ENCODE data around the gene YTHDF1. TPM values are rescaled to one million over a fixed set of nuclear protein-coding genes. Genes with fewer than 3 reads are reported as not detected.

The YTHDF1 gene
- total and polyA plus RNA-seq, 2 of the 8 experiments (the other 6 are each of a cell fraction or from before 2014, with no cell fraction given): 32.8 to 66.0 TPM

DNA sequence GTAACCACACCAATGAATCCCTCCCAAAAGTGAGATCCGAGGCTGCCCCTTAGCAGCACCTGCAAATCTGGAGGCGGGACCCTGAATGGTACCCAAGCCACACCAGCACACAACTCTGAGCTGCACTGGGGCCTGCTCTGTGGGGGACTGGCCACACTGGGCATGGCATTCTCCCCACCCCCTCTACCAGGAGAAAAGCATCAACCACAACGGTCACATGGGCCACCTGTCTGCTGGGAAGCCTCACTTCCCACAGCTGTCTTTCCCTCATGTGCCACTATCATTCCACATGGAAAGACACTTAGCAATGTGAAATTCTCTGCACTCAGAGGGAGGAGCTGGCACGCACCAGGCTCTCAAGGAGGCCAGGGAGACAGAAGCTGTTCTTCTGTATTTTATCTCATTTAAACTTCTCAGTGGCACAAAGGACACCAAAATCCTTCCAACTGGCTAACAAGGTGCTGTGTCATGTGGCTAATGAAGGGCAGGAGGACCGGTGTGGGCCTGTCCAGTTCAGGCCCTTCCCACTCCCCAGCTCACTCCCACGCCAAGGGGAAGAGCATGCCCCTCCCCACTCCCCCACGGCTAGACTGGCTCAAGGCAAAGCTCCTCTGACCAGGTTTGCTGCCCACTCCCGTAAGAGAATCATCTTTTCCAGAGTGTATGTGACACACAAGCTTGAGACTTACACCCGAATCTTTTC is 19.0 kb downstream of the YTHDF1 start:
- no peak overlapping the region for H4K5ac ChIP-seq (ENCODE audit: insufficient read length, low read depth, low read length)
- no peak overlapping the region for H2BK15ac ChIP-seq (ENCODE audit: low read length)
- H2AK5ac ChIP-seq (ENCODE audit: low read depth, low read length): no peak overlapping the region; the same call in 1 of the 2 replicates
- peaks cover 6 to 26% (median 8%) of the 10 kb centered on the region in 4 experiments; a peak in 6 of 8 replicates for H3K36me3 ChIP-seq (ENCODE audit: control insufficient read depth in 2 of 4, insufficient read depth in 4 of 4, low read length in 3 of 4)
- H2BK20ac ChIP-seq (ENCODE audit: low read length): no peak overlapping the region
- FAIRE-seq: no peak
- ChIA-PET CTCF (ENCODE audit: partially characterized antibody) (interaction anchor here (1.0 to 7.1 kb wide), 8 partner anchors 14 to 113 kb away, joined by 3 to 49 read pairs (median 4); no protein-coding TSS in a partner anchor), POLR2A (ENCODE audit: partially characterized antibody) (interaction anchor here (0.5 to 3.2 kb wide), 7 partner anchors 9 to 289 kb away, joined by 3 to 14 read pairs (median 3); no protein-coding TSS in a partner anchor)
- DNase-seq (ENCODE audit: low read depth in 1 of 2, low spot score in 2 of 2): no peak
- H4K20me1 ChIP-seq (replicated peaks in 1 of 2; ENCODE audit: control insufficient read depth in 1 of 2, insufficient read depth in 2 of 2, low read length in 2 of 2): peaks cover 23 to 41% of the 10 kb centered on the region in 2 experiments
- H3K79me2 ChIP-seq (ENCODE audit: control insufficient read depth in 1 of 2, insufficient read depth in 2 of 2, low read length in 2 of 2): peaks cover 10 to 58% of the 10 kb centered on the region in 2 experiments
- H3K27me3 ChIP-seq (replicated peaks in 1 of 4; ENCODE audit: control insufficient read depth in 3 of 4, extremely low read depth in 1 of 4, insufficient read depth in 3 of 4, low read length in 3 of 4): no peaks in the 10 kb centered on the region
- H3K4me2 ChIP-seq (ENCODE audit: insufficient read depth in 1 of 2, low read depth in 2 of 2, low read length in 2 of 2): 0 out of 4 replicates have a peak overlapping the region, but pooled peaks of 1 of the 2 experiments have one; percentile 4
- H2BK5ac ChIP-seq (ENCODE audit: low read depth, low read length): peak overlapping the region; percentile 56; the same call in 1 of the 2 replicates
- no peak overlapping the region for H4K8ac ChIP-seq (ENCODE audit: extremely low read depth, insufficient read depth, low read length)
- peaks cover 13% of the 10 kb centered on the region for H3K79me1 ChIP-seq (ENCODE audit: low read depth, low read length)
- WGBS, 2 experiments (ENCODE audit: extremely low coverage in 1 of 2, insufficient coverage in 1 of 2, insufficient read length in 1 of 2, insufficient replicate concordance in 2 of 2, low coverage in 1 of 2, low lambda C conversion rate in 2 of 2, missing lambda C conversion rate in 1 of 2): 86% methylated on average over 9 of the region's 9 CpGs; no CpG with 5 or more reads in 1 of the 2 experiments
- no peak overlapping the region for H3K56ac ChIP-seq (replicated peaks; ENCODE audit: insufficient read length, low read depth, low read length)
- H3K9ac ChIP-seq (replicated peaks in 1 of 4; ENCODE audit: extremely low read depth in 1 of 4, low read depth in 3 of 4, low read length in 3 of 4): no peak overlapping the region; a peak in 1 of 7 replicates
- H2AFZ ChIP-seq (ENCODE audit: low read length): no peak overlapping the region
- H3K18ac ChIP-seq (ENCODE audit: extremely low read depth, low read length): no peak overlapping the region
- no peak overlapping the region for H3K27ac ChIP-seq (ENCODE audit: low read depth, low read length)
- H2BK120ac ChIP-seq (replicated peaks; ENCODE audit: low read depth, low read length): no peak overlapping the region
- H3K4me3 ChIP-seq (ENCODE audit: extremely low read depth in 1 of 4, insufficient read depth in 2 of 4, low read depth in 3 of 4, low read length in 4 of 4): no peak overlapping the region
- H3K9me3 ChIP-seq (ENCODE audit: insufficient read depth in 2 of 2, low read depth in 1 of 2, low read length in 1 of 2): no peaks in the 10 kb centered on the region
- no peak overlapping the region for H3K4ac ChIP-seq (replicated peaks; ENCODE audit: insufficient read length, low read depth, low read length)
- no peaks in the 10 kb centered on the region for H3K23me2 ChIP-seq (ENCODE audit: low read depth, low read length)
- H3K23ac ChIP-seq (ENCODE audit: insufficient read length): no peak overlapping the region
- H2BK12ac ChIP-seq (ENCODE audit: low read depth, low read length): no peak overlapping the region
- no peak overlapping the region for H4K91ac ChIP-seq (replicated peaks; ENCODE audit: insufficient read length, low read length)
- no peak overlapping the region for H3K14ac ChIP-seq (ENCODE audit: insufficient read length)
- H3K4me1 ChIP-seq (replicated peaks in 1 of 4; ENCODE audit: control insufficient read depth in 3 of 4, insufficient read depth in 4 of 4, low read length in 3 of 4): peaks cover 0 to 2% (median 0%) of the 10 kb centered on the region in 4 experiments; a peak in 3 of 7 replicates
- no peak for TF ChIP-seq BRCA1 (IDR thresholded peaks at IDR 0.05; ENCODE audit: low read depth, low read length)
- no peak for TF ChIP-seq HDAC2 (IDR thresholded peaks at IDR 0.05; ENCODE audit: borderline replicate concordance in 1 of 2, low read depth in 2 of 2, low read length in 2 of 2)
- TF ChIP-seq SAP30 (IDR thresholded peaks at IDR 0.05; ENCODE audit: insufficient read depth, insufficient replicate concordance, low read length): no peak
- TF ChIP-seq TCF12 (IDR thresholded peaks at IDR 0.05; ENCODE audit: low read depth, low read length): no peak
- no peak for TF ChIP-seq CEBPB (IDR thresholded peaks at IDR 0.05; ENCODE audit: low read depth, low read length)
- TF ChIP-seq BCL11A (IDR thresholded peaks at IDR 0.05; ENCODE audit: low read depth in 2 of 2, low read length in 2 of 2): no peak
- no peak for TF ChIP-seq SP2 (IDR thresholded peaks at IDR 0.05; ENCODE audit: low read length)
- TF ChIP-seq CHD2 (IDR thresholded peaks at IDR 0.05; ENCODE audit: low read length): no peak
- no peak for TF ChIP-seq CREB1 (IDR thresholded peaks at IDR 0.05)
- no peak for TF ChIP-seq KDM5A (IDR thresholded peaks at IDR 0.05; ENCODE audit: low read length)
- no peak for TF ChIP-seq TEAD4 (IDR thresholded peaks at IDR 0.05; ENCODE audit: low read depth, low read length)
- TF ChIP-seq BACH1 (IDR thresholded peaks at IDR 0.05; ENCODE audit: low read length): no peak
- no peak for TF ChIP-seq EZH2 (IDR thresholded peaks at IDR 0.05; ENCODE audit: low read depth, low read length, severe bottlenecking)
- TF ChIP-seq POLR2A (IDR thresholded peaks at IDR 0.05; ENCODE audit: control extremely low read depth in 1 of 2, low read depth in 2 of 2, low read length in 2 of 2): no peak

All from H1 (cell line).